Heart left ventricle (tissue), 16 donors: ENCODE data around the gene WSCD2. TPM values are rescaled to one million over a fixed set of nuclear protein-coding genes. Genes with fewer than 3 reads are reported as not detected.

Experiments
- ATAC-seq, 4 donors: fragments of 200-7000 bp; cut with Tn5 transposase; one replicate each; pipeline ENCODE4 v1.9.1; 2020 to 2022; ENCODE audit warnings: moderate library complexity in 4 of 4, mild to moderate bottlenecking in 3 of 4, moderate number of reproducible peaks in 1 of 4
- DNase-seq, 5 donors: peaks; one replicate each; pipeline ENCODE4 v3.0.0-alpha.2; 2020
- H3K27ac ChIP-seq, 12 donors: fragments of 200-600 bp; sonication (generic) in 4 of 12; one replicate each; pipeline versions ENCODE4 v1.5.0 to v1.8.0; 2016 to 2022; ENCODE audit warnings: mild to moderate bottlenecking in 2 of 12
- H3K27me3 ChIP-seq, 9 donors: fragments of 200-600 bp; sonication (generic) in 2 of 9; one replicate each; pipeline versions ENCODE4 v1.5.1 to v1.8.0; 2016 to 2022; ENCODE audit warnings: mild to moderate bottlenecking in 3 of 9
- H3K36me3 ChIP-seq, 9 donors: fragments of 200-600 bp; sonication (generic) in 2 of 9; one replicate each; pipeline versions ENCODE4 v1.5.0 to v1.8.0; 2018 to 2022; ENCODE audit warnings: mild to moderate bottlenecking in 2 of 9
- H3K4me1 ChIP-seq, 12 donors: fragments of 200-600 bp; sonication (generic) in 4 of 12; one replicate each; pipeline versions ENCODE4 v1.5.0 to v1.8.0; 2016 to 2022; ENCODE audit warnings: mild to moderate bottlenecking in 3 of 12
- H3K4me3 ChIP-seq, 12 donors: fragments of 200-600 bp; sonication (generic) in 4 of 12; one replicate each; pipeline versions ENCODE4 v1.5.0 to v1.8.0; 2017 to 2022; ENCODE audit warnings: mild to moderate bottlenecking in 9 of 12, moderate library complexity in 4 of 12
- H3K9me3 ChIP-seq, 12 donors: fragments of 200-600 bp; sonication (generic) in 4 of 12; one replicate each; pipeline versions ENCODE4 v1.5.0 to v1.8.0; 2016 to 2022; ENCODE audit warnings: mild to moderate bottlenecking in 1 of 12
- CTCF ChIP-seq, 12 donors: fragments of 200-600 bp; sonication (generic) in 4 of 12; IDR thresholded peaks; one replicate each; pipeline versions ENCODE4 v1.5.0 to v1.8.0; 2018 to 2022; ENCODE audit warnings: antibody characterized with exemption in 12 of 12, mild to moderate bottlenecking in 5 of 12
- POLR2A ChIP-seq, 2 donors: fragments of 450-650 bp; IDR thresholded peaks; one replicate each; pipeline ENCODE4 v1.6.1; 2017; ENCODE audit warnings: antibody characterized with exemption in 2 of 2, mild to moderate bottlenecking in 2 of 2, moderate library complexity in 2 of 2
- WGBS, 4 donors: extraction: QIAGEN DNeasy Blood & Tissue Kit in 2 of 4; methylation state at CpG; one replicate each; pipeline versions ENCODE4 v1.1.5 to v1.1.7; 2013 to 2018; 5-methylcytosine and 5-hydroxymethylcytosine counted together
- intact Hi-C, 10 donors: fragments of 100-400 bp; cut with DNase I; formaldehyde crosslinking; loops; one replicate each; pipeline versions ENCODE4 v1.11.1 to v1.14.2; 2022
- polyA plus RNA-seq, 2 donors: library from polyadenylated mRNA; stranded (reverse); fragments of 200-250 nt; gene quantifications; one replicate each; pipeline ENCODE4 v1.2.3, GENCODE V29; 2013
- total RNA-seq, 9 donors: library from RNA; depleted of rRNA in 2 of 9; stranded (reverse); fragments of >200 nt in 2 of 9; fragmentation: NEBNext Ultra II Directional in 3 of 9; extraction: Animal tissue kit (Norgen Biotek cat#: 25700) in 3 of 9; gene quantifications; one replicate each; pipeline versions ENCODE4 v1.1.0 to v1.2.4, GENCODE V29; 2016 to 2023
- donor health status: ischemic (EF 13 %, LVEDD 7.1; RV severe dilation, severe dysfunction).
- donor health status: healthy with polysubstance abuse.
- donor health status: DM: no; HTN: yes; CAD: no.
- donor health status: DM: no; HTN: no; CAD: no.
- donor health status: ischemic (EF 25% LVEDD 6.9; RV normal size, moderate dysfunction).
- donor health status: ischemic (EF 25% LVEDD 5.7; RV mildly dilated, moderate dysfunction).
- donor health status: healthy.
- donor health status: DM: yes; HTN: yes; CAD: no.
- donor health status: ischemic (EF 35%, LVEDD 5.7; RV mildly dilated, moderate dysfunction).
- donor health status: nonischemic (EF 11% LVEDD 7.7; RV severe dilation, severe dysfunction).
- donor health status: DM: yes; HTN: yes; CAD: no.
- donor health status: PGD.
- donor health status: ischemic (EF 29% LVEDD 5.4; RV normal size, mild dysfunction).
- donor health status: nonischemic (EF 23%, LVEDD 6.1; RV moderate dilation, normal function).

WSCD2 gene
- total and polyA plus RNA-seq, 11 donors = 0.07 to 2.5 (median 0.49) TPM; not detected in 3

DNA sequence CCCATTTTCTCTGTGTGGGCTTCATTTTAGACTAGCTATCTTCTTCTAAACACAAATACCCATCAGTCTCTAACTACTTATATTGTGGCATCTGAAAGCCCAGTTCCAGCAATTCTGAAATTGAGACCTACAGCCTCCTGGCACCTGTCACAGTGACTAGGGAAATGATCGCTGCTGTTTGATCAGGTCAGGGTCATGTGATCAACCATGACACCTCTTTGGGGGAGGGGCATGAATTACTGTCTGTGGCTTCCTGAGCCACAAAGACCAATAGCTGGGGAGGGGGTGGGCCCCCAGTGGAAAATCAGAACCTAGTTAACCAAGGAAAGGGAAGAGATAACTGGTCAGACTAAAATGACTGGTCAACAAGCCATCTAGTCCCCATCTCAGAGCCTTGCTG is 14.1 kb downstream of the WSCD2 start:
- WGBS, 4 donors = 75 to 81% (median 77%) methylated on average over 1 of the region's 1 CpG
- Histone ChIP-seq H3K4me1 (peaks cover 0 to 11% (median 0%) of the 10 kb centered on the region in 12 donors), H3K27ac (no peak overlapping the region), H3K4me3 (no peak overlapping the region), H3K9me3 (no peaks in the 10 kb centered on the region), H3K27me3 (peaks cover 0 to 5% (median 0%) of the 10 kb centered on the region in 9 donors), H3K36me3 (no peaks in the 10 kb centered on the region)
- ATAC-seq = no peak
- no peak for DNase-seq
- TF ChIP-seq CTCF (IDR thresholded peaks at IDR 0.05) (no peak), POLR2A (IDR thresholded peaks at IDR 0.05) (no peak)
- intact Hi-C loops = no loop called here

GRCh38 chr12:108144080-108144479 is 15.0 kb downstream of the WSCD2 start:
- Histone ChIP-seq H3K4me3 (no peak overlapping the region), H3K27me3 (peaks cover 0 to 5% (median 0%) of the 10 kb centered on the region in 9 donors), H3K36me3 (no peaks in the 10 kb centered on the region), H3K4me1 (peaks cover 0 to 11% (median 0%) of the 10 kb centered on the region in 12 donors), H3K9me3 (no peaks in the 10 kb centered on the region), H3K27ac (no peak overlapping the region)
- no peak for ATAC-seq
- intact Hi-C loops = no loop called here
- TF ChIP-seq CTCF (IDR thresholded peaks at IDR 0.05) = no peak
- TF ChIP-seq POLR2A (IDR thresholded peaks at IDR 0.05) = no peak
- 69 to 77% (median 71%) methylated on average over 8 of the region's 8 CpGs for WGBS, 4 donors
- no peak for DNase-seq

- intact Hi-C loops = no loop called here
- 40 to 83% (median 72%) methylated on average over 2 of the region's 2 CpGs for WGBS, 4 donors
Measured at GRCh38 chr12:108145011-108145410, 15.9 kb downstream of the WSCD2 start.

More at GRCh38 chr12:108145011-108145410, 15.9 kb downstream of the WSCD2 start:
- Histone ChIP-seq H3K27ac (no peak overlapping the region), H3K4me3 (no peak overlapping the region), H3K36me3 (no peaks in the 10 kb centered on the region), H3K9me3 (no peaks in the 10 kb centered on the region), H3K27me3 (peaks cover 0 to 5% (median 0%) of the 10 kb centered on the region in 9 donors), H3K4me1 (peaks cover 0 to 11% (median 0%) of the 10 kb centered on the region in 12 donors)
- ATAC-seq (no peak), DNase-seq (no peak)
- no peak for TF ChIP-seq CTCF (IDR thresholded peaks at IDR 0.05)
- no peak for TF ChIP-seq POLR2A (IDR thresholded peaks at IDR 0.05)
